Adrenal gland (tissue), 12 donors: ENCODE results near the gene P3H4. TPM values are rescaled to one million over a fixed set of nuclear protein-coding genes. Genes with fewer than 3 reads are reported as not detected.

ENCODE experiments used
- DNase-seq, 7 donors: peaks; one replicate each; pipeline ENCODE4 v3.0.0-alpha.2; 2019 to 2020
- H3K27ac ChIP-seq, 5 donors: fragments of 200-600 bp; sonication (generic) in 4 of 5; 1 replicate in 3 of 5; 2 replicates in 2 of 5; pipeline versions ENCODE4 v1.5.1 to v1.8.0; 2016 to 2020; ENCODE audit warnings: mild to moderate bottlenecking in 1 of 5
- H3K27me3 ChIP-seq: fragments of 200-600 bp; 2 replicates; pipeline ENCODE4 v1.8.0; 2021
- H3K36me3 ChIP-seq, 2 donors: fragments of 200-600 bp; replicated peaks in 1 of 2; 1 replicate in 1 of 2; 2 replicates in 1 of 2; pipeline versions ENCODE4 v1.5.1 to v1.8.0; 2018 to 2022
- H3K4me1 ChIP-seq, 2 donors: fragments of 200-600 bp; replicated peaks in 1 of 2; 1 replicate in 1 of 2; 2 replicates in 1 of 2; pipeline versions ENCODE4 v1.5.1 to v1.8.0; 2018 to 2021
- H3K4me3 ChIP-seq, 4 donors: fragments of 200-600 bp; sonication (generic) in 3 of 4; one replicate each; pipeline ENCODE4 v1.5.1; 2016 to 2018
- H3K9me3 ChIP-seq, 3 donors: fragments of 200-600 bp; sonication (generic) in 1 of 3; replicated peaks in 1 of 3; 1 replicate in 2 of 3; 2 replicates in 1 of 3; pipeline versions ENCODE4 v1.5.1 to v1.8.0; 2016 to 2021
- CTCF ChIP-seq, 6 experiments: fragments of 450-650 bp in 4 of 6; fragments of 200-600 bp in 2 of 6; sonication (generic) in 1 of 6; IDR thresholded peaks; 1 replicate in 5 of 6; 2 replicates in 1 of 6; pipeline versions ENCODE4 v1.5.1 to v1.8.0; 2016 to 2021; ENCODE audit warnings: antibody characterized with exemption in 6 of 6, mild to moderate bottlenecking in 2 of 6, moderate library complexity in 1 of 6
- POLR2A ChIP-seq, 2 donors: fragments of 450-650 bp; IDR thresholded peaks; one replicate each; pipeline ENCODE4 v1.6.1; 2017; ENCODE audit warnings: antibody characterized with exemption in 2 of 2, mild to moderate bottlenecking in 2 of 2, moderate library complexity in 1 of 2
- WGBS, 4 donors: extraction: QIAGEN DNeasy Blood & Tissue Kit in 2 of 4; methylation state at CpG; one replicate each; pipeline versions ENCODE4 v1.1.5 to v1.1.7; 2013 to 2017; 5-methylcytosine and 5-hydroxymethylcytosine counted together
- intact Hi-C, 2 donors: fragments of 100-400 bp; cut with DNase I; formaldehyde crosslinking; loops; one replicate each; pipeline versions ENCODE4 v1.14.1 to v1.15.0; 2022 to 2023
- polyA plus RNA-seq, 3 donors: library from polyadenylated mRNA; stranded (reverse); fragments of 200-250 nt in 2 of 3; fragments of 350-450 nt in 1 of 3; fragmentation: Illumina TruSeq in 1 of 3; extraction: RNeasy Lipid Tissue Mini Kit (QIAGEN cat#74804) in 1 of 3; gene quantifications; one replicate each; pipeline ENCODE4 v1.2.3, GENCODE V29; 2013 to 2014
- total RNA-seq, 9 donors: library from RNA; depleted of rRNA in 4 of 9; stranded (reverse); fragments of >200 nt in 4 of 9; fragments of 120-200 nt in 1 of 9; fragmentation: NEBNext Ultra II Directional in 1 of 9; extraction: Animal tissue kit (Norgen Biotek cat#: 25700) in 1 of 9; gene quantifications; one replicate each; pipeline versions ENCODE4 v1.1.0 to v1.2.4, GENCODE V29; 2013 to 2023
- donor health status: healthy with polysubstance abuse.
- donor health status: Bipolar disorder and iron deficiency.
- donor health status: DM: yes; HTN: yes; CAD: no.
- donor health status: DM: no; HTN: no; CAD: no.
- donor health status: DM: no; HTN: no; CAD: no.
- donor health status: DM: yes; HTN: yes; CAD: no.

The P3H4 gene
- total and polyA plus RNA-seq, 12 donors = 12.8 to 67.2 (median 27.5) TPM

- TF ChIP-seq CTCF (IDR thresholded peaks at IDR 0.05) (no peak), POLR2A (IDR thresholded peaks at IDR 0.05) (no peak)
- Histone ChIP-seq H3K36me3 (peaks cover 0 to 54% of the 10 kb centered on the region in 2 donors), H3K4me3 (no peak overlapping the region), H3K27ac (no peak overlapping the region), H3K9me3 (no peaks in the 10 kb centered on the region), H3K27me3 (no peaks in the 10 kb centered on the region), H3K4me1 (no peaks in the 10 kb centered on the region)
- no peak for DNase-seq
- 90 to 95% (median 94%) methylated on average over 5 to 6 of the region's 6 CpGs for WGBS, 4 donors
- intact Hi-C loops = no loop called here
Observed at GRCh38 chr17:41760878-41761277, 50.9 kb downstream of the P3H4 start.

- intact Hi-C loops = no loop called here
- Histone ChIP-seq H3K4me3 (no peak overlapping the region), H3K36me3 (peaks cover 0 to 36% of the 10 kb centered on the region in 2 donors), H3K27me3 (no peaks in the 10 kb centered on the region), H3K9me3 (no peaks in the 10 kb centered on the region), H3K27ac (no peak overlapping the region), H3K4me1 (no peaks in the 10 kb centered on the region)
- 72 to 87% (median 81%) methylated on average over 6 to 9 of the region's 9 CpGs for WGBS, 4 donors
- DNase-seq = no peak
- TF ChIP-seq CTCF (IDR thresholded peaks at IDR 0.05) (no peak), POLR2A (IDR thresholded peaks at IDR 0.05) (no peak)
Observed at GRCh38 chr17:41758601-41759000, 53.1 kb downstream of the P3H4 start.

- intact Hi-C loops = no loop called here
- no peak overlapping the region for H3K27ac ChIP-seq
- H3K36me3 ChIP-seq = peaks cover 0 to 23% of the 10 kb centered on the region in 2 donors
- H3K4me1 ChIP-seq = no peaks in the 10 kb centered on the region
- no peaks in the 10 kb centered on the region for H3K27me3 ChIP-seq
- no peak for TF ChIP-seq POLR2A (IDR thresholded peaks at IDR 0.05)
- no peak overlapping the region for H3K4me3 ChIP-seq
- DNase-seq = no peak
- H3K9me3 ChIP-seq = no peaks in the 10 kb centered on the region
- WGBS, 4 donors = 84 to 89% (median 87%) methylated on average over 8 to 12 of the region's 12 CpGs
Observed at GRCh38 chr17:41754066-41754465, 57.7 kb downstream of the P3H4 start.

Other genes starting within 250 kb of the P3H4 start
- under 1 TPM in 2 of 9 donors, not detected in 7; 0.14 to 0.32 TPM for gene KRT9, start 239.9 kb downstream of the P3H4 start, total RNA-seq
- gene KRT9, start 239.9 kb downstream of the P3H4 start, polyA plus RNA-seq = 1 to 10 TPM in 1 of 3 donors, under 1 TPM in 1, not detected in 1; 0.61 to 2.1 TPM
- gene KRT14, start 225.1 kb downstream of the P3H4 start, total RNA-seq = under 1 TPM in 1 of 9 donors, not detected in 8; 0.35 TPM
- gene KRT14, start 225.1 kb downstream of the P3H4 start, polyA plus RNA-seq = 1 to 10 TPM in 1 of 3 donors, not detected in 2; 1.2 TPM
- gene KRT16, start 199.2 kb downstream of the P3H4 start, total RNA-seq = 1 to 10 TPM in 2 of 9 donors, under 1 TPM in 5, not detected in 2; 0.18 to 3.0 (median 0.53) TPM
- 1 to 10 TPM in 2 of 3 donors, not detected in 1; 2.6 to 4.5 TPM for gene KRT16, start 199.2 kb downstream of the P3H4 start, polyA plus RNA-seq
- gene KRT17, start 187.4 kb downstream of the P3H4 start, total RNA-seq = under 1 TPM in 3 of 9 donors, not detected in 6; 0.39 to 0.55 (median 0.55) TPM
- gene KRT17, start 187.4 kb downstream of the P3H4 start, polyA plus RNA-seq = 1 to 10 TPM in 1 of 3 donors, under 1 TPM in 1, not detected in 1; 0.97 to 1.3 TPM
- 1,000 to 10,000 TPM in 1 of 9 donors, 100 to 1,000 TPM in 8; 105 to 1,189 (median 176) TPM for gene EIF1, start 123.1 kb downstream of the P3H4 start, total RNA-seq
- gene EIF1, start 123.1 kb downstream of the P3H4 start, polyA plus RNA-seq = 1,000 to 10,000 TPM in 1 of 3 donors, 100 to 1,000 TPM in 2; 269 to 1,002 (median 614) TPM
- gene GAST, start 99.6 kb downstream of the P3H4 start, total RNA-seq = not detected
- gene GAST, start 99.6 kb downstream of the P3H4 start, polyA plus RNA-seq = not detected
- 1 to 10 TPM in 3 of 9 donors, under 1 TPM in 5, not detected in 1; 0.17 to 2.8 (median 0.58) TPM for gene HAP1, start 77.3 kb downstream of the P3H4 start, total RNA-seq
- 1 to 10 TPM in 1 of 3 donors, under 1 TPM in 2; 0.26 to 2.8 (median 0.91) TPM for gene HAP1, start 77.3 kb downstream of the P3H4 start, polyA plus RNA-seq
- 10 to 100 TPM in 8 of 9 donors, 1 to 10 TPM in 1; 9.6 to 81.3 (median 35.5) TPM for gene JUP, start 25.2 kb downstream of the P3H4 start, total RNA-seq
- 10 to 100 TPM in 2 of 3 donors, 1 to 10 TPM in 1; 4.9 to 27.8 (median 21.1) TPM for gene JUP, start 25.2 kb downstream of the P3H4 start, polyA plus RNA-seq
- 100 to 1,000 TPM in 3 of 9 donors, 10 to 100 TPM in 6; 62.3 to 131 (median 86.3) TPM for gene FKBP10, start 1.1 kb upstream of the P3H4 start, total RNA-seq
- 100 to 1,000 TPM in 2 of 3 donors, 10 to 100 TPM in 1; 28.4 to 244 (median 157) TPM for gene FKBP10, start 1.1 kb upstream of the P3H4 start, polyA plus RNA-seq
- gene NT5C3B, start 24.3 kb upstream of the P3H4 start, total RNA-seq = 10 to 100 TPM; 36.2 to 62.9 (median 49.4) TPM
- 100 to 1,000 TPM in 1 of 3 donors, 10 to 100 TPM in 2; 51.4 to 121 (median 98.8) TPM for gene NT5C3B, start 24.3 kb upstream of the P3H4 start, polyA plus RNA-seq
- under 1 TPM in 1 of 9 donors, not detected in 8; 0.29 TPM for gene KLHL10, start 25.9 kb upstream of the P3H4 start, total RNA-seq
- under 1 TPM in 2 of 3 donors, not detected in 1; 0.10 to 0.24 TPM for gene KLHL10, start 25.9 kb upstream of the P3H4 start, polyA plus RNA-seq
- gene KLHL11, start 53.5 kb upstream of the P3H4 start, total RNA-seq = 10 to 100 TPM; 14.7 to 42.9 (median 22.9) TPM
- 1 to 10 TPM in 1 of 3 donors, under 1 TPM in 2; 0.17 to 3.2 (median 0.97) TPM for gene KLHL11, start 53.5 kb upstream of the P3H4 start, polyA plus RNA-seq
- gene ACLY, start 107.0 kb upstream of the P3H4 start, total RNA-seq = 100 to 1,000 TPM in 2 of 9 donors, 10 to 100 TPM in 7; 61.8 to 190 (median 74.4) TPM
- 100 to 1,000 TPM in 1 of 3 donors, 10 to 100 TPM in 2; 18.0 to 132 (median 22.7) TPM for gene ACLY, start 107.0 kb upstream of the P3H4 start, polyA plus RNA-seq
- gene ODAD4, start 118.7 kb upstream of the P3H4 start, total RNA-seq = 1 to 10 TPM in 1 of 9 donors, under 1 TPM in 7, not detected in 1; 0.39 to 1.4 (median 0.46) TPM
- gene ODAD4, start 118.7 kb upstream of the P3H4 start, polyA plus RNA-seq = 1 to 10 TPM; 1.2 to 3.5 (median 1.3) TPM
- gene CNP, start 154.8 kb upstream of the P3H4 start, total RNA-seq = 10 to 100 TPM; 28.8 to 78.5 (median 69.2) TPM
- gene CNP, start 154.8 kb upstream of the P3H4 start, polyA plus RNA-seq = 10 to 100 TPM; 27.9 to 44.6 (median 34.2) TPM
- gene DNAJC7, start 205.5 kb upstream of the P3H4 start, total RNA-seq = 10 to 100 TPM; 44.4 to 96.4 (median 66.2) TPM
- 100 to 1,000 TPM; 102 to 148 (median 134) TPM for gene DNAJC7, start 205.5 kb upstream of the P3H4 start, polyA plus RNA-seq
- 10 to 100 TPM; 22.9 to 56.8 (median 27.5) TPM for gene NKIRAS2, start 208.1 kb upstream of the P3H4 start, total RNA-seq
- 10 to 100 TPM; 23.1 to 31.9 (median 31.4) TPM for gene NKIRAS2, start 208.1 kb upstream of the P3H4 start, polyA plus RNA-seq
- 1 to 10 TPM in 1 of 9 donors, under 1 TPM in 8; 0.14 to 1.1 (median 0.69) TPM for gene C17orf113, start 238.7 kb upstream of the P3H4 start, total RNA-seq
- under 1 TPM; 0.20 to 0.72 (median 0.34) TPM for gene C17orf113, start 238.7 kb upstream of the P3H4 start, polyA plus RNA-seq